A549 (cell line): ENCODE results near the gene PPP1R9A.

Experiments used
- CEBPB ChIP-seq, 2 experiments: fragments of >200 bp in 1 of 2; sonication (Bioruptor Twin) in 1 of 2; formaldehyde crosslinking in 1 of 2; IDR thresholded peaks; 2 replicates each; pipeline ENCODE4 v1.6.1; 2012 to 2016
- CTCF ChIP-seq: fragments of >200 bp; sonication (Bioruptor Twin); formaldehyde crosslinking; IDR thresholded peaks from 3 replicates; pipeline ENCODE4 v1.5.1; 2016
- EHMT2 ChIP-seq: fragments of 200-600 bp; sonication (generic); IDR thresholded peaks from 2 replicates; pipeline ENCODE4 v1.6.1; 2016; ENCODE audit warnings: antibody characterized with exemption, low read depth, mild to moderate bottlenecking, moderate library complexity
- EP300 ChIP-seq, 2 experiments: fragments of >200 bp; sonication (Bioruptor Twin); formaldehyde crosslinking; IDR thresholded peaks; 2 replicates in 1 of 2; 3 replicates in 1 of 2; pipeline ENCODE4 v1.6.1; 2016 to 2017
- NPAS2 ChIP-seq: fragments of 250-450 bp; sonication (Bioruptor Pico); IDR thresholded peaks from 2 replicates; pipeline ENCODE4 v1.8.0; 2022; ENCODE audit warnings: mild to moderate bottlenecking, moderate library complexity, borderline replicate concordance
- POLR2A ChIP-seq: IDR thresholded peaks from 2 replicates; pipeline ENCODE4 v1.6.1; 2012; ENCODE audit warnings: mild to moderate bottlenecking, low read length
- POLR2AphosphoS2 ChIP-seq: conservative IDR thresholded peaks from 2 replicates; pipeline ENCODE4 v1.6.1; 2012; ENCODE audit warnings: low read length, improper control_type of control experiment, inconsistent platforms
- RCOR1 ChIP-seq: fragments of 150-350 bp; IDR thresholded peaks from 2 replicates; pipeline ENCODE4 v1.6.1; 2014; ENCODE audit warnings: antibody characterized with exemption, low read length, low read depth
- REST ChIP-seq: fragments of 200-600 bp; sonication (generic); IDR thresholded peaks from 2 replicates; pipeline ENCODE4 v1.6.1; 2016; ENCODE audit warnings: antibody characterized with exemption, mild to moderate bottlenecking, moderate library complexity
- RFX5 ChIP-seq: fragments of 450-650 bp; IDR thresholded peaks from 2 replicates; pipeline ENCODE4 v1.7.1; 2014; ENCODE audit warnings: antibody characterized with exemption, mild to moderate bottlenecking, moderate library complexity
- TP53 ChIP-seq: fragments of 250-450 bp; sonication (Bioruptor Pico); IDR thresholded peaks from 2 replicates; pipeline ENCODE4 v1.5.0; 2021; ENCODE audit warnings: mild to moderate bottlenecking, moderate library complexity

GRCh38 chr7:95102662-95103061 is 195.3 kb downstream of the PPP1R9A start:
- no peak for TF ChIP-seq EP300 (IDR thresholded peaks at IDR 0.05)
- no peak for TF ChIP-seq POLR2A
- no peak for TF ChIP-seq CEBPB (IDR thresholded peaks at IDR 0.05)
- no peak for TF ChIP-seq RFX5
- TF ChIP-seq EHMT2: no peak
- no peak for TF ChIP-seq TP53 (CRISPR knock-in tag)
- no peak for TF ChIP-seq RCOR1
- TF ChIP-seq CTCF: no peak
- no peak for TF ChIP-seq POLR2AphosphoS2
- no peak for TF ChIP-seq REST
- no peak for TF ChIP-seq NPAS2
